ENCODE data around the gene CTSZ.

Gene CTSZ

DNA sequence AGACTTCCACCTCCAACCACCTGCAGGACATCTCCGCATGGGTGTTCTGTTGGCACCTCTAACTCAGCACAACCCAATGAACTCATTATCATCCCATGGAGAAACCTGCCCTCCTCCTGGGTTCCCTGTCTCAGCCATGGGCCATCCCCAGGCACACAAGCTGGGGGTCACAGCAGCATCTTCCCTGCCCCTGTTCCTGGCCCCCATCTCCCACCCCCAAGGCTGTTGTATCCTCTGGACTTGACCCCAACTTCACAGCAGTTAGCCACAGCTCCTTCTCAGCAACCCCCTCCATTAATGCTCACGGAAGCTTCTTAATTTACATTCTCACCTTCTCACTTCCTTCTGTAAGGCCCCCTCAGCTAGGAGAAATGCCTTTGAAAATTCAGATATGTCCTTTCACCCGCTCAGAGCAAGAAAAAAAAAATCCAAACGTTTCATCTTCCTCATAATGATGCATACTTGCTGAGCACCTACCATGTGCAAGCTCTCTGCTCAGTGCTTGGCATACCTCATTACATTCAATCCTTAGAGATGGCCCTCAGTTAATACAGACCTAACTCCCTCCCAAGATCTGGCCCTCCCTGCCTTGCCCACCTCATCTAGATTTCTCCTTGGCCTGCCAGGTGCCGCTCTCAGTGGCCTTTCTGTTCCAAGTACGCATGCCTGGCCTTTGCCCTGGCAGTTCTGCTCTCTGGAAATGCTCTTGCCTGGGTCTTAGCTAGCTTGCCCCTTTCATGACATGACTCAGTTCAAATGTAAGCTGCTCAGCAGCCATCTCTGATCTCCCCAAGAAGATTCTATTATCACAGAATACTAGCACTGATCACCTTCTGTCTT lies 28.5 kb downstream of the CTSZ start:
- Histone ChIP-seq H3K27ac (no peak overlapping the region), H3K4me3 (ENCODE audit: low read depth in 1 of 2, low read length in 1 of 2) (no peak overlapping the region), H3K4me1 (ENCODE audit: control insufficient read depth in 1 of 2, insufficient read depth in 1 of 2, low read depth in 1 of 2, low read length in 1 of 2) (peaks cover 18 to 23% of the 10 kb centered on the region in 2 experiments), H3K27me3 (no peaks in the 10 kb centered on the region), H3K9me3 (no peaks in the 10 kb centered on the region), H3K36me3 (no peaks in the 10 kb centered on the region)
- TF ChIP-seq, protein P1, sequence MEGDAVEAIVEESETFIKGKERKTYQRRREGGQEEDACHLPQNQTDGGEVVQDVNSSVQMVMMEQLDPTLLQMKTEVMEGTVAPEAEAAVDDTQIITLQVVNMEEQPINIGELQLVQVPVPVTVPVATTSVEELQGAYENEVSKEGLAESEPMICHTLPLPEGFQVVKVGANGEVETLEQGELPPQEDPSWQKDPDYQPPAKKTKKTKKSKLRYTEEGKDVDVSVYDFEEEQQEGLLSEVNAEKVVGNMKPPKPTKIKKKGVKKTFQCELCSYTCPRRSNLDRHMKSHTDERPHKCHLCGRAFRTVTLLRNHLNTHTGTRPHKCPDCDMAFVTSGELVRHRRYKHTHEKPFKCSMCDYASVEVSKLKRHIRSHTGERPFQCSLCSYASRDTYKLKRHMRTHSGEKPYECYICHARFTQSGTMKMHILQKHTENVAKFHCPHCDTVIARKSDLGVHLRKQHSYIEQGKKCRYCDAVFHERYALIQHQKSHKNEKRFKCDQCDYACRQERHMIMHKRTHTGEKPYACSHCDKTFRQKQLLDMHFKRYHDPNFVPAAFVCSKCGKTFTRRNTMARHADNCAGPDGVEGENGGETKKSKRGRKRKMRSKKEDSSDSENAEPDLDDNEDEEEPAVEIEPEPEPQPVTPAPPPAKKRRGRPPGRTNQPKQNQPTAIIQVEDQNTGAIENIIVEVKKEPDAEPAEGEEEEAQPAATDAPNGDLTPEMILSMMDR (IDR thresholded peaks at IDR 0.05), result no peak

GRCh38 chr20:58976061-58976730 lies 30.9 kb downstream of the CTSZ start:
- TF ChIP-seq, protein P1 (IDR thresholded peaks at IDR 0.05), result no peak

GRCh38 chr20:58975353-58975752 lies 31.7 kb downstream of the CTSZ start:
- TF ChIP-seq, protein P1 (IDR thresholded peaks at IDR 0.05), result no peak
- peaks cover 10 to 13% of the 10 kb centered on the region in 2 experiments for H3K4me1 ChIP-seq (ENCODE audit: control insufficient read depth in 1 of 2, insufficient read depth in 1 of 2, low read depth in 1 of 2, low read length in 1 of 2)
- H3K27me3 ChIP-seq, result peaks cover under 1% of the 10 kb centered on the region
- H3K36me3 ChIP-seq, result no peaks in the 10 kb centered on the region
- H3K27ac ChIP-seq, result no peak overlapping the region
- no peak overlapping the region for H3K4me3 ChIP-seq (ENCODE audit: low read depth in 1 of 2, low read length in 1 of 2)
- no peaks in the 10 kb centered on the region for H3K9me3 ChIP-seq

More at GRCh38 chr20:58976061-58976730, 30.9 kb downstream of the CTSZ start:
- no peaks in the 10 kb centered on the region for H3K27me3 ChIP-seq
- H3K36me3 ChIP-seq, result no peaks in the 10 kb centered on the region
- no peak overlapping the region for H3K27ac ChIP-seq
- H3K4me1 ChIP-seq (ENCODE audit: control insufficient read depth in 1 of 2, insufficient read depth in 1 of 2, low read depth in 1 of 2, low read length in 1 of 2), result peaks cover 15 to 18% of the 10 kb centered on the region in 2 experiments
- H3K4me3 ChIP-seq (ENCODE audit: low read depth in 1 of 2, low read length in 1 of 2), result no peak overlapping the region
- no peaks in the 10 kb centered on the region for H3K9me3 ChIP-seq

GRCh38 chr20:58973866-58974265 lies 33.2 kb downstream of the CTSZ start:
- H3K4me3 ChIP-seq (ENCODE audit: low read depth in 1 of 2, low read length in 1 of 2), result no peak overlapping the region

DNA sequence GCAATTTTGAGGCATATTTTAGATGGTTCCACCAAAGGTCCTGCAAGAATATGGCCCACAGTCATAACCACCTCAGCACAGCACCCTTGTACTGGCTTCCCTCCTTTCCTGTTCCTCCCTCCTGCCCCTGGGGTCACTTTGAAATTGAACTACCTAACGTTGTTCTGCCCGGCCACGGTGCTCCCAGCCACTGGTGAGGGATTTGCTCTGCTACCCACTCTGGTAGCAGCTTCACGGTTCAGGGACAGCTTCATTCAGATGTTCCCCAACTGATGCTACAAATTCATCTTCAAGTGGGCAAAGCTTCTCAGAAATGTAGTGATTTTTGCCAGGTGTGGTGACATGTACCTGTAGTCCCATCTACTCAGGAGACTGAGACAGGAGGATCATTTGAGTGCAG lies 33.9 kb downstream of the CTSZ start:
- Histone ChIP-seq H3K27ac (peak overlapping the region; percentile 62), H3K4me3 (ENCODE audit: low read depth in 1 of 2, low read length in 1 of 2) (no peak overlapping the region), H3K27me3 (peaks cover 17% of the 10 kb centered on the region), H3K9me3 (no peaks in the 10 kb centered on the region), H3K36me3 (no peaks in the 10 kb centered on the region), H3K4me1 (ENCODE audit: control insufficient read depth in 1 of 2, insufficient read depth in 1 of 2, low read depth in 1 of 2, low read length in 1 of 2) (peaks cover 10 to 12% of the 10 kb centered on the region in 2 experiments)
- TF ChIP-seq, protein P1 (IDR thresholded peaks at IDR 0.05), result no peak

More at GRCh38 chr20:58973866-58974265, 33.2 kb downstream of the CTSZ start:
- Histone ChIP-seq H3K9me3 (no peaks in the 10 kb centered on the region), H3K27ac (peak overlapping the region; percentile 62), H3K27me3 (peaks cover 11% of the 10 kb centered on the region), H3K4me1 (ENCODE audit: control insufficient read depth in 1 of 2, insufficient read depth in 1 of 2, low read depth in 1 of 2, low read length in 1 of 2) (peaks cover 10 to 12% of the 10 kb centered on the region in 2 experiments), H3K36me3 (no peaks in the 10 kb centered on the region)
- TF ChIP-seq, protein P1 (IDR thresholded peaks at IDR 0.05), result no peak

All from neutrophil (primary cell).